ENCODE data around the gene TBC1D20.

- TF ChIP-seq CTCF (conservative IDR thresholded peaks at IDR 0.05 in 1 of 2, IDR thresholded peaks at IDR 0.05 in 1 of 2; ENCODE audit: extremely low read depth in 1 of 2, insufficient read depth in 1 of 2, low read depth in 1 of 2, low read length in 2 of 2): no peak
- no peak for TF ChIP-seq EZH2 (IDR thresholded peaks at IDR 0.05; ENCODE audit: borderline replicate concordance, low read length)
Measured at GRCh38 chr20:400454-401275, 61.7 kb downstream of the TBC1D20 start.
